HEK293 (cell line): ENCODE measurements around the gene S100A11.

Experiments
- CTCF ChIA-PET: fragments of 350-600 bp; formaldehyde crosslinking; extraction: SDS; loops from one replicate; lab custom pipeline; 2021; ENCODE audit warnings: antibody characterized with exemption; lab: Yijun Ruan, JAX
- POLR2A ChIA-PET: fragments of 300-600 bp; formaldehyde crosslinking; extraction: SDS; loops from one replicate; lab custom pipeline; 2020; ENCODE audit warnings: antibody characterized with exemption, inconsistent platforms; lab: Yijun Ruan, JAX
- H3K27ac ChIP-seq: fragments of 200-500 bp; sonication (Bioruptor generic); 2 replicates; pipeline ENCODE4 v1.5.1; 2014; ENCODE audit warnings: low read depth, low read length, control low read depth, inconsistent platforms; ENCODE audit errors: extremely low read depth
- H3K36me3 ChIP-seq, 2 experiments: fragments of 200-500 bp in 1 of 2; sonication (Bioruptor generic) in 1 of 2; 1 replicate in 1 of 2; 2 replicates in 1 of 2; pipeline ENCODE4 v1.5.1; 2014 to 2017; ENCODE audit warnings: inconsistent platforms in 2 of 2, low read length in 2 of 2; ENCODE audit not compliant: control insufficient read depth in 2 of 2, insufficient read depth in 1 of 2
- H3K4me1 ChIP-seq: fragments of 200-500 bp; sonication (Bioruptor generic); 2 replicates; pipeline ENCODE4 v1.5.1; 2014; ENCODE audit warnings: mild to moderate bottlenecking, low read length, inconsistent platforms; ENCODE audit not compliant: control insufficient read depth, insufficient read depth
- H3K4me3 ChIP-seq: 2 replicates; pipeline ENCODE4 v1.5.1; 2011; ENCODE audit warnings: low read depth, mild to moderate bottlenecking, control low read depth, low read length, moderate library complexity
- H3K9me3 ChIP-seq: fragments of 200-500 bp; sonication (Bioruptor generic); 2 replicates; pipeline ENCODE4 v1.5.1; 2014; ENCODE audit warnings: low read depth, low read length, inconsistent platforms; ENCODE audit not compliant: control insufficient read depth, insufficient read depth
- KLF17 ChIP-seq: fragments of 450-650 bp; formaldehyde crosslinking; IDR thresholded peaks from 2 replicates; pipeline ENCODE4 v1.5.1; 2016; ENCODE audit warnings: missing biosample characterization, missing genetic modification characterization
- TRIM28 ChIP-seq: IDR thresholded peaks from 2 replicates; pipeline ENCODE4 v1.6.1; 2011; ENCODE audit warnings: low read length, control low read depth, borderline replicate concordance
- ZNF2 ChIP-seq: fragments of 450-650 bp; formaldehyde crosslinking; IDR thresholded peaks from 2 replicates; pipeline ENCODE4 v1.5.1; 2016; ENCODE audit warnings: missing biosample characterization, missing genetic modification characterization
- ZNF202 ChIP-seq: fragments of 450-650 bp; formaldehyde crosslinking; IDR thresholded peaks from 2 replicates; pipeline ENCODE4 v1.5.1; 2016; ENCODE audit warnings: missing biosample characterization, missing genetic modification characterization, borderline replicate concordance
- ZNF394 ChIP-seq: fragments of 450-650 bp; formaldehyde crosslinking; IDR thresholded peaks from 2 replicates; pipeline ENCODE4 v1.5.1; 2016; ENCODE audit warnings: missing biosample characterization, missing genetic modification characterization, mild to moderate bottlenecking, moderate library complexity, borderline replicate concordance
- ZNF416 ChIP-seq: fragments of 450-650 bp; formaldehyde crosslinking; IDR thresholded peaks from 2 replicates; pipeline ENCODE4 v1.5.1; 2016; ENCODE audit warnings: missing biosample characterization, missing genetic modification characterization
- ZNF548 ChIP-seq: fragments of 450-650 bp; formaldehyde crosslinking; IDR thresholded peaks from 2 replicates; pipeline ENCODE4 v1.5.1; 2016; ENCODE audit warnings: missing biosample characterization, missing genetic modification characterization
- ZNF639 ChIP-seq: fragments of 450-650 bp; formaldehyde crosslinking; IDR thresholded peaks from 2 replicates; pipeline ENCODE4 v1.5.1; 2016; ENCODE audit warnings: missing biosample characterization, missing genetic modification characterization
- ZNF654 ChIP-seq: fragments of 450-650 bp; formaldehyde crosslinking; IDR thresholded peaks from 2 replicates; pipeline ENCODE4 v1.5.1; 2016; ENCODE audit warnings: low read depth, missing biosample characterization, missing genetic modification characterization
- TF ChIP-seq, protein P1 (sequence below): fragments of 450-650 bp; formaldehyde crosslinking; IDR thresholded peaks from 2 replicates; pipeline ENCODE4 v1.5.1; 2016; ENCODE audit warnings: missing biosample characterization, missing genetic modification characterization, borderline replicate concordance
- TF ChIP-seq, protein P2 (sequence below): fragments of 450-650 bp; formaldehyde crosslinking; IDR thresholded peaks from 2 replicates; pipeline ENCODE4 v1.5.0; 2017; ENCODE audit warnings: missing biosample characterization, missing genetic modification characterization, borderline replicate concordance

S100A11 gene

GRCh38 chr1:152018537-152018936 is 18.3 kb downstream of the S100A11 start:
- ChIA-PET CTCF (interaction anchor here (0.6 to 6.3 kb wide), 13 partner anchors 9 to 462 kb away, joined by 3 to 43 read pairs (median 4); no protein-coding TSS in a partner anchor), POLR2A (no interaction called here)
- H3K27ac ChIP-seq: no peak overlapping the region
- H3K9me3 ChIP-seq: no peaks in the 10 kb centered on the region
- peak; percentile 15; the same call in 1 of the 2 replicates for TF ChIP-seq ZNF654
- TF ChIP-seq ZNF202 (tag by site-specific recombination): no peak
- H3K4me3 ChIP-seq: no peak overlapping the region
- no peaks in the 10 kb centered on the region for H3K36me3 ChIP-seq
- H3K4me1 ChIP-seq: no peaks in the 10 kb centered on the region

DNA sequence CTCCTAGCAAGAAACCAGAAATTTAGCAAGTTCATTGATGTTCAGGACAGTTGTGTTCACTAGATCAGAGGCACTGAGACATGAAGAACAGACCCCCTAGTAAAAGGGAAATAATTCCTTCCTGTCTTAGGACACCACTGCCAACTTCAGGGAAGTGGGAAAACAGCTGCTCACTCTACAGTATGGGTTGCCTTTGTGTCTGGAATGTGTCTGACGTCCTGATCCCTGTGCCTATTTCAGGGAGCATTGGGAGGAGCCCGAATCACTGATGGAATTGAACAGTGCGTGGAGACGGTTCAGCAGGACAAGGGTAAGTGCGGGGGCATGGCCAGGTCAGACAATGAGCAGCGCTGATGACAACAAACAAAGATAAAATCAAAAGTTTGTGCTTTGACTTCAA is 21.0 kb downstream of the S100A11 start:
- TF ChIP-seq ZNF639: no peak
- no peak for TF ChIP-seq ZNF2 (tag by site-specific recombination)
- TF ChIP-seq TRIM28: no peak
- TF ChIP-seq, protein P1, sequence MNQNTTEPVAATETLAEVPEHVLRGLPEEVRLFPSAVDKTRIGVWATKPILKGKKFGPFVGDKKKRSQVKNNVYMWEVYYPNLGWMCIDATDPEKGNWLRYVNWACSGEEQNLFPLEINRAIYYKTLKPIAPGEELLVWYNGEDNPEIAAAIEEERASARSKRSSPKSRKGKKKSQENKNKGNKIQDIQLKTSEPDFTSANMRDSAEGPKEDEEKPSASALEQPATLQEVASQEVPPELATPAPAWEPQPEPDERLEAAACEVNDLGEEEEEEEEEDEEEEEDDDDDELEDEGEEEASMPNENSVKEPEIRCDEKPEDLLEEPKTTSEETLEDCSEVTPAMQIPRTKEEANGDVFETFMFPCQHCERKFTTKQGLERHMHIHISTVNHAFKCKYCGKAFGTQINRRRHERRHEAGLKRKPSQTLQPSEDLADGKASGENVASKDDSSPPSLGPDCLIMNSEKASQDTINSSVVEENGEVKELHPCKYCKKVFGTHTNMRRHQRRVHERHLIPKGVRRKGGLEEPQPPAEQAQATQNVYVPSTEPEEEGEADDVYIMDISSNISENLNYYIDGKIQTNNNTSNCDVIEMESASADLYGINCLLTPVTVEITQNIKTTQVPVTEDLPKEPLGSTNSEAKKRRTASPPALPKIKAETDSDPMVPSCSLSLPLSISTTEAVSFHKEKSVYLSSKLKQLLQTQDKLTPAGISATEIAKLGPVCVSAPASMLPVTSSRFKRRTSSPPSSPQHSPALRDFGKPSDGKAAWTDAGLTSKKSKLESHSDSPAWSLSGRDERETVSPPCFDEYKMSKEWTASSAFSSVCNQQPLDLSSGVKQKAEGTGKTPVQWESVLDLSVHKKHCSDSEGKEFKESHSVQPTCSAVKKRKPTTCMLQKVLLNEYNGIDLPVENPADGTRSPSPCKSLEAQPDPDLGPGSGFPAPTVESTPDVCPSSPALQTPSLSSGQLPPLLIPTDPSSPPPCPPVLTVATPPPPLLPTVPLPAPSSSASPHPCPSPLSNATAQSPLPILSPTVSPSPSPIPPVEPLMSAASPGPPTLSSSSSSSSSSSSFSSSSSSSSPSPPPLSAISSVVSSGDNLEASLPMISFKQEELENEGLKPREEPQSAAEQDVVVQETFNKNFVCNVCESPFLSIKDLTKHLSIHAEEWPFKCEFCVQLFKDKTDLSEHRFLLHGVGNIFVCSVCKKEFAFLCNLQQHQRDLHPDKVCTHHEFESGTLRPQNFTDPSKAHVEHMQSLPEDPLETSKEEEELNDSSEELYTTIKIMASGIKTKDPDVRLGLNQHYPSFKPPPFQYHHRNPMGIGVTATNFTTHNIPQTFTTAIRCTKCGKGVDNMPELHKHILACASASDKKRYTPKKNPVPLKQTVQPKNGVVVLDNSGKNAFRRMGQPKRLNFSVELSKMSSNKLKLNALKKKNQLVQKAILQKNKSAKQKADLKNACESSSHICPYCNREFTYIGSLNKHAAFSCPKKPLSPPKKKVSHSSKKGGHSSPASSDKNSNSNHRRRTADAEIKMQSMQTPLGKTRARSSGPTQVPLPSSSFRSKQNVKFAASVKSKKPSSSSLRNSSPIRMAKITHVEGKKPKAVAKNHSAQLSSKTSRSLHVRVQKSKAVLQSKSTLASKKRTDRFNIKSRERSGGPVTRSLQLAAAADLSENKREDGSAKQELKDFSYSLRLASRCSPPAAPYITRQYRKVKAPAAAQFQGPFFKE: no peak
- TF ChIP-seq ZNF416 (tag by site-specific recombination): no peak
- TF ChIP-seq, protein P2, sequence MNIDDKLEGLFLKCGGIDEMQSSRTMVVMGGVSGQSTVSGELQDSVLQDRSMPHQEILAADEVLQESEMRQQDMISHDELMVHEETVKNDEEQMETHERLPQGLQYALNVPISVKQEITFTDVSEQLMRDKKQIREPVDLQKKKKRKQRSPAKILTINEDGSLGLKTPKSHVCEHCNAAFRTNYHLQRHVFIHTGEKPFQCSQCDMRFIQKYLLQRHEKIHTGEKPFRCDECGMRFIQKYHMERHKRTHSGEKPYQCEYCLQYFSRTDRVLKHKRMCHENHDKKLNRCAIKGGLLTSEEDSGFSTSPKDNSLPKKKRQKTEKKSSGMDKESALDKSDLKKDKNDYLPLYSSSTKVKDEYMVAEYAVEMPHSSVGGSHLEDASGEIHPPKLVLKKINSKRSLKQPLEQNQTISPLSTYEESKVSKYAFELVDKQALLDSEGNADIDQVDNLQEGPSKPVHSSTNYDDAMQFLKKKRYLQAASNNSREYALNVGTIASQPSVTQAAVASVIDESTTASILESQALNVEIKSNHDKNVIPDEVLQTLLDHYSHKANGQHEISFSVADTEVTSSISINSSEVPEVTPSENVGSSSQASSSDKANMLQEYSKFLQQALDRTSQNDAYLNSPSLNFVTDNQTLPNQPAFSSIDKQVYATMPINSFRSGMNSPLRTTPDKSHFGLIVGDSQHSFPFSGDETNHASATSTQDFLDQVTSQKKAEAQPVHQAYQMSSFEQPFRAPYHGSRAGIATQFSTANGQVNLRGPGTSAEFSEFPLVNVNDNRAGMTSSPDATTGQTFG: no peak
- no peak for TF ChIP-seq ZNF548 (tag by site-specific recombination)
- no peak for TF ChIP-seq ZNF394 (tag by site-specific recombination)
- TF ChIP-seq KLF17 (tag by site-specific recombination): no peak
- Histone ChIP-seq H3K36me3 (no peaks in the 10 kb centered on the region), H3K9me3 (no peaks in the 10 kb centered on the region), H3K4me1 (no peaks in the 10 kb centered on the region), H3K27ac (no peak overlapping the region), H3K4me3 (no peak overlapping the region)
- CTCF ChIA-PET: interaction anchor here (0.6 to 8.1 kb wide), 11 partner anchors 12 to 875 kb away, joined by 3 to 85 read pairs (median 5); partner anchors contain the start of genes S100A11 and THEM4
- POLR2A ChIA-PET: no interaction called here
